H1 (cell line): ENCODE measurements around the gene UGGT1. TPM values are rescaled to one million over a fixed set of nuclear protein-coding genes. Genes with fewer than 3 reads are reported as not detected.

Experiments used
- CTBP2 ChIP-seq: IDR thresholded peaks from 2 replicates; pipeline ENCODE4 v1.7.0; 2011; ENCODE audit warnings: borderline replicate concordance, mild to moderate bottlenecking, moderate library complexity, mixed read lengths, low read length; ENCODE audit not compliant: insufficient read depth, insufficient read length
- CTCF ChIP-seq, 3 experiments: IDR thresholded peaks; 1 replicate in 2 of 3; 2 replicates in 1 of 3; pipeline versions ENCODE4 v1.5.1 to v1.6.1; 2011; ENCODE audit warnings: low read length in 3 of 3, mild to moderate bottlenecking in 3 of 3, inconsistent platforms in 2 of 3, low read depth in 1 of 3, moderate library complexity in 1 of 3; ENCODE audit not compliant: insufficient read depth in 1 of 3; ENCODE audit errors: control extremely low read depth in 1 of 3
- SIN3A ChIP-seq, 2 experiments: IDR thresholded peaks in 1 of 2; conservative IDR thresholded peaks in 1 of 2; 2 replicates each; pipeline ENCODE4 v1.6.1; 2011 to 2012; ENCODE audit warnings: low read length in 2 of 2, improper control_type of control experiment in 1 of 2, low read depth in 1 of 2, mild to moderate bottlenecking in 1 of 2
- TBP ChIP-seq: IDR thresholded peaks from 2 replicates; pipeline ENCODE4 v1.6.1; 2011; ENCODE audit warnings: low read depth, low read length, improper control_type of control experiment
- polyA plus RNA-seq, 7 experiments: library from polyadenylated mRNA; depleted of rRNA in 3 of 7; stranded (reverse) in 5 of 7; unstranded in 2 of 7; fragments of >200 nt in 5 of 7; fragments of 200-250 nt in 2 of 7; gene quantifications; 1 replicate in 5 of 7; 2 replicates in 1 of 7; 4 replicates in 1 of 7; pipeline versions ENCODE4 v1.2.1 to v1.2.3, GENCODE V29; 2011 to 2013; ENCODE audit warnings: missing spikeins in 2 of 7, mixed read lengths in 2 of 7
- total RNA-seq: library from RNA; stranded (reverse); fragmentation: NEBNext Ultra II Directional; extraction: Animal tissue kit (Norgen Biotek cat#: 25700); gene quantifications from 2 replicates; pipeline ENCODE4 v1.2.1, GENCODE V29; 2021

Gene UGGT1
- total and polyA plus RNA-seq, 2 of the 8 experiments (the other 6 are each of a cell fraction or from before 2014, with no cell fraction given) = 14.9 to 57.3 TPM

- no peak for TF ChIP-seq CTCF (IDR thresholded peaks at IDR 0.05; ENCODE audit: control extremely low read depth in 1 of 3, insufficient read depth in 1 of 3, low read depth in 1 of 3, low read length in 3 of 3)
- no peak for TF ChIP-seq SIN3A (conservative IDR thresholded peaks at IDR 0.05 in 1 of 2, IDR thresholded peaks at IDR 0.05 in 1 of 2; ENCODE audit: low read depth in 1 of 2, low read length in 2 of 2)
- no peak for TF ChIP-seq CTBP2
- TF ChIP-seq TBP = no peak
Observed at GRCh38 chr2:128139624-128140023, 48.6 kb downstream of the UGGT1 start (continued).
